ENCODE measurements around the gene HAL.

Gene HAL

DNA sequence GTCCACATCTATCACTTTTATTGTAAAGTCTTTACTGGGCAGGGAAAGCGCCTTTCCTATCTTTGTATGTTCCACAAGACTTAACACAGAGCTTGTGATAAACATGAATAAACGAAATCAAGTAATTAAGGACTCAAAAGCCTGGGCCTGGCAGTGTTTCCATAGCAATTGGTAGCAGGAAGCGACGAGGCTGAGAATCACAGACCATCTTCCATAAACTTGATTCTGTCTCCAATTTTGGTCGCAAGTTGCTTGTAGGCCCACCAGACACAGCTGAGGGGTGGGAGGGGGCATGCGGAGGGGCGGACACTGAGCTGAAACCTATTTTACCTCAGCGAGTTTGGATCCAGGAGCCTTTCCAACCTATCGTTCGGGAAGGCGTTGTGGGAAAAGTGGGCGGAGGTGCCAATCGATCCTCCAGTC, 54.0 kb downstream of the HAL start:
- DNase-seq (ENCODE audit: low read depth) = no peak

DNA sequence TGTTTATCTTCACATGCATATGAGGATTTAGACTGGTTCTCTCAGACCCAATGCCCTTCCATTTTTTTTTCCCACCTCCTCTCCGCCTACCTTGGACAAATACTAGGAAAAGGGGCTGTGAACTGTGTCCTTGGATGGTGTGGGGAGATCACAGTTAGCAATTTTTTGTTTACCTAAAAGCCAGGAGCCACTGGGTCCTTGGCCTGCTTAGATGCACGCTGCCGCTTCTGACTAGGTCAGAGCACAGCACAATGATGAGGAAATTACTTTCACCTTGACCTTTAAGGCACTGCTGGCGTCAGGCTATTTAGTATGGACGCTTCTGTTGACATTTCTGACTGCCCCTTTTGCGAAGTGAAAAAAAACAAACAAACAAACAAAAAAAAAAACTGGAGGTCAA, 55.6 kb downstream of the HAL start:
- DNase-seq (ENCODE audit: low read depth) = no peak
